Measurements from ENCODE around the gene KIF13A. TPM values are rescaled to one million over a fixed set of nuclear protein-coding genes. Genes with fewer than 3 reads are reported as not detected.

Gene KIF13A
- total RNA-seq, 1 experiment from 2014 or later, result 19.7 TPM

DNA sequence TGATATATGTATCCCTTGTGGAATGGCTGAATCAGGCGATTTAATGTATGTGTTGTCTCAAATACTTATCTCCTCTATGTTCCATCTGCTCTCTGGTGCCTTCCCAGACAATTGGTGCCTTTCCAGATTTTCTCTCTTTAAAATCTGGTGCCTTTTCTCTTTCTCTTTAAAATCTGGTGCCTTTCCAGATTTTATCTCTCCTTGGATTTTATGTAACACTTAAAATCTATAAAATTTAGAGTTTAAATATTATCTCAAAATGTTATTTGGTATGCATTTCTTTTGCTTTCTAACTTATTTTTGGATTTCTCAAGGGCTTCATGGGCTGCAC, 116.3 kb downstream of the KIF13A start:
- TF ChIP-seq, protein P1, sequence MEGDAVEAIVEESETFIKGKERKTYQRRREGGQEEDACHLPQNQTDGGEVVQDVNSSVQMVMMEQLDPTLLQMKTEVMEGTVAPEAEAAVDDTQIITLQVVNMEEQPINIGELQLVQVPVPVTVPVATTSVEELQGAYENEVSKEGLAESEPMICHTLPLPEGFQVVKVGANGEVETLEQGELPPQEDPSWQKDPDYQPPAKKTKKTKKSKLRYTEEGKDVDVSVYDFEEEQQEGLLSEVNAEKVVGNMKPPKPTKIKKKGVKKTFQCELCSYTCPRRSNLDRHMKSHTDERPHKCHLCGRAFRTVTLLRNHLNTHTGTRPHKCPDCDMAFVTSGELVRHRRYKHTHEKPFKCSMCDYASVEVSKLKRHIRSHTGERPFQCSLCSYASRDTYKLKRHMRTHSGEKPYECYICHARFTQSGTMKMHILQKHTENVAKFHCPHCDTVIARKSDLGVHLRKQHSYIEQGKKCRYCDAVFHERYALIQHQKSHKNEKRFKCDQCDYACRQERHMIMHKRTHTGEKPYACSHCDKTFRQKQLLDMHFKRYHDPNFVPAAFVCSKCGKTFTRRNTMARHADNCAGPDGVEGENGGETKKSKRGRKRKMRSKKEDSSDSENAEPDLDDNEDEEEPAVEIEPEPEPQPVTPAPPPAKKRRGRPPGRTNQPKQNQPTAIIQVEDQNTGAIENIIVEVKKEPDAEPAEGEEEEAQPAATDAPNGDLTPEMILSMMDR (conservative IDR thresholded peaks at IDR 0.05; ENCODE audit: low read depth, low read length), result no peak
- TF ChIP-seq EZH2 (IDR thresholded peaks at IDR 0.05; ENCODE audit: borderline replicate concordance, low read depth, low read length, poor library complexity, severe bottlenecking), result no peak
- intact Hi-C loops (cut with micrococcal nuclease; ENCODE audit: unreplicated experiment), result no loop called here
- no peaks in the 10 kb centered on the region for H3K27me3 ChIP-seq (replicated peaks; ENCODE audit: insufficient read depth, low read depth, low read length, poor library complexity)
- peaks cover 16% of the 10 kb centered on the region for H3K4me1 ChIP-seq (ENCODE audit: insufficient read depth, low read length, poor library complexity, severe bottlenecking)
- H3K9me3 ChIP-seq (ENCODE audit: low read depth, low read length, poor library complexity, severe bottlenecking), result no peaks in the 10 kb centered on the region
- no peak overlapping the region for H3K4me3 ChIP-seq (ENCODE audit: low read depth, low read length, poor library complexity, severe bottlenecking)
- no peak overlapping the region for H3K27ac ChIP-seq (ENCODE audit: low read depth, low read length, poor library complexity, severe bottlenecking)
- CTCF ChIA-PET, result no interaction called here
- BruUV-seq (replicated peaks), result no TSS peak
- DNase-seq (ENCODE audit: low spot score), result no peak
- H3K36me3 ChIP-seq (ENCODE audit: insufficient read depth, low read length, poor library complexity, severe bottlenecking), result no peaks in the 10 kb centered on the region
- POLR2A ChIA-PET (ENCODE audit: low non-redundant PET), result no interaction called here

DNA sequence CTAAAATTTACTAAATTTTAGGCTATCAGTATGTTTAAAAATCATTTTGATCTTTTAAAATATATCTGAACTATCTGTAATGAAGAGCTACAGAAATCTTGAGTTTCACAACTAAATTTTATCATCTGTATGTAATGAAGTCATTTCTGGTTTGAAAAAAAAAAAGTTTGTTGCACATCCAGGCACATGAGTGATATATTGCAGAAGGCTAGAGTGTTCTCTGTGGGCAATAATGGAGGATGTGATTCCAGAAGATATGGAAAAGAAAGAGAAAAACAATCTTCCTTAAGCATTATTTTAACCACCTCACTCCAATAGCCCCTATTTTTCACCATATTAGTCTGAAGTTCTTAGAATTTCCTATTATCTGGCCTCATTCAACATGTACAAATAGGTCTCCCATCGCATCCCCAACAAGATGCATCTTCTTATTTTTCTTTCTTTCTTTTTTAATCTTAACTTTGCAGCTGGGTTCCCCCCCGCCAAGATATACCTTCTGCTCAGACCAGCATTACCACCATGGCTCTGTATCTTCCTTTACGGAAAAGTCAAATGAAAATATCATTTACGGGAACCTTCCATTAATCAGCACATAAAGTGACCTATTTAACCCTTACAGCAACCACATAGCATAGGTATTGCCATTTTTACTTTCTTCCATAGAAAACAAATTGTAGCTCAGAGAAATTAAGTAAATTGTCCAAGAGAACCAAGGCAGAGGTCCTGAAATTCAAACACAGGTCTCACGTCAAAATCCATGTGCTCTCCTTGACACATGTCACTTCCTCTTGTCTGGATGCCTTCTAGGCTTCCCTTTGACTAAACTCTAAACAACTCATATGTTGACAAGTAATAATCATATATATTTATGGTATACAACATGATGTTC, 116.9 kb downstream of the KIF13A start:
- H3K36me3 ChIP-seq (ENCODE audit: insufficient read depth, low read length, poor library complexity, severe bottlenecking), result no peaks in the 10 kb centered on the region
- intact Hi-C loops (cut with micrococcal nuclease; ENCODE audit: unreplicated experiment), result no loop called here
- ChIA-PET CTCF (no interaction called here), POLR2A (ENCODE audit: low non-redundant PET) (no interaction called here)
- no peak overlapping the region for H3K4me3 ChIP-seq (ENCODE audit: low read depth, low read length, poor library complexity, severe bottlenecking)
- DNase-seq (ENCODE audit: low spot score), result no peak
- BruUV-seq (replicated peaks), result no TSS peak
- no peaks in the 10 kb centered on the region for H3K9me3 ChIP-seq (ENCODE audit: low read depth, low read length, poor library complexity, severe bottlenecking)
- H3K4me1 ChIP-seq (ENCODE audit: insufficient read depth, low read length, poor library complexity, severe bottlenecking), result peaks cover 16% of the 10 kb centered on the region
- no peak overlapping the region for H3K27ac ChIP-seq (ENCODE audit: low read depth, low read length, poor library complexity, severe bottlenecking)
- TF ChIP-seq EZH2 (IDR thresholded peaks at IDR 0.05; ENCODE audit: borderline replicate concordance, low read depth, low read length, poor library complexity, severe bottlenecking), result no peak
- TF ChIP-seq, protein P1 (conservative IDR thresholded peaks at IDR 0.05; ENCODE audit: low read depth, low read length), result no peak
- no peaks in the 10 kb centered on the region for H3K27me3 ChIP-seq (replicated peaks; ENCODE audit: insufficient read depth, low read depth, low read length, poor library complexity)

DNA sequence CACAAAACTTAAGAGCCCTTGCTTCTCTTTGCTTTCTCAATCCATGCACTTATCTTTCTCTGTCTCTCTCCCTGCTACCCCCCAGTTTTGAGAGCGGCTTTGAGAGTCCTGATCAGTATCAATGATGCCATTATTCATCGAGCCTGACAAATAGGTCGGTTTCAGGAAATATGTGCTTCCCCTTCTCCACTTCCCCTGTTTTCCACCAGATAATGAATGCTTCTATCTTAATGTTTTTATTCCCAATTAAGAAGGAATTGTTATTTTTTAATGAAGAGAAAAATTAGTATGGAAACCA, 117.7 kb downstream of the KIF13A start:
- intact Hi-C loops (cut with micrococcal nuclease; ENCODE audit: unreplicated experiment), result no loop called here
- no peaks in the 10 kb centered on the region for H3K36me3 ChIP-seq (ENCODE audit: insufficient read depth, low read length, poor library complexity, severe bottlenecking)
- TF ChIP-seq, protein P1 (conservative IDR thresholded peaks at IDR 0.05; ENCODE audit: low read depth, low read length), result no peak
- no peak for TF ChIP-seq EZH2 (IDR thresholded peaks at IDR 0.05; ENCODE audit: borderline replicate concordance, low read depth, low read length, poor library complexity, severe bottlenecking)
- ChIA-PET CTCF (no interaction called here), POLR2A (ENCODE audit: low non-redundant PET) (no interaction called here)
- peaks cover 16% of the 10 kb centered on the region for H3K4me1 ChIP-seq (ENCODE audit: insufficient read depth, low read length, poor library complexity, severe bottlenecking)
- H3K27me3 ChIP-seq (replicated peaks; ENCODE audit: insufficient read depth, low read depth, low read length, poor library complexity), result no peaks in the 10 kb centered on the region
- H3K4me3 ChIP-seq (ENCODE audit: low read depth, low read length, poor library complexity, severe bottlenecking), result no peak overlapping the region
- no TSS peak for BruUV-seq (replicated peaks)
- H3K27ac ChIP-seq (ENCODE audit: low read depth, low read length, poor library complexity, severe bottlenecking), result no peak overlapping the region
- DNase-seq (ENCODE audit: low spot score), result no peak
- H3K9me3 ChIP-seq (ENCODE audit: low read depth, low read length, poor library complexity, severe bottlenecking), result no peaks in the 10 kb centered on the region

Data from A673 (cell line).